ENCODE data around the gene FAM76A.
"Not testable (repeated sequence)": the region's sequence is repeated elsewhere in the genome, so short reads cannot be mapped to it uniquely, and the experiment has no call there.

The FAM76A gene

DNA sequence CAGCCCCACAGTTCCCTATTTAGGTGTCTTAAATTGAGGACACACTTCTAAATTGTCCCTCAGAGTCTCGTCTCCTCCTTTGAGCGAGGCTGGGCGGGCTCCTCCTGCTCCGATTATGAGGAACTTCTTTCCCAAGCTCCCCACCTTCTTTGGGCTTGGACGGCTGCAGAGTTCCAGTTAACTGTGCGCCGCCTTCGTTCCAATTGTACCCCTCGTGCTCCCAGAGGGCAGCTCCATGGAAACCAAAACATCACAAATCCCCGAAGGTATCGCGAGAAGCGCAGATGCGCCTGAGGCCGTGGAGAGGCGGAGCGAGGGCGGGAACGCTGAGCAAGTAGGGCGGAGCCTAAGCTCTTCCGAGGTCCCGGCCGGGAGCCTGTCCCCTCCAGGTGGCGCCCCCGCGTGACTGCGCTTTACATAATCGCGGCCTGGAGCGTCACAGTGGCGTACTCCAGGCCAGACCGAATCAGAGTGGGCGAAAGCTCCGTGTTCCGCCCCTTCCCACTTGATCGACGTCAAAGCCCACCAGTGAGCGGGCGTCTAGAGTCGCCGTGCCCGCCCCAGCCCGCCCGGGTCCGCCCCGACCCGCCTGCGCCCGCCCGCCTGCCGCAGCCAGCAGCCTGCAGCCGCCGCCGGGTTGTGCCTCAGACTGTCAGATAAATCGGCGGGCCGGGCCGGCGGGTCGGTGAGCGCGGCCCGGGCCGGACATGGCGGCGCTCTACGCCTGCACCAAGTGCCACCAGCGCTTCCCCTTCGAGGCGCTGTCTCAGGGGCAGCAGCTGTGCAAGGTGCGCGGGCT is at the start of gene FAM76A:
Gene FAM76A (plus strand): TSS at position 588 of the 799 bp plus-strand sequence. CDS start 120 bp downstream, at position 708.
- peak; percentile 96 for DNase-seq (ENCODE audit: low read depth)

DNA sequence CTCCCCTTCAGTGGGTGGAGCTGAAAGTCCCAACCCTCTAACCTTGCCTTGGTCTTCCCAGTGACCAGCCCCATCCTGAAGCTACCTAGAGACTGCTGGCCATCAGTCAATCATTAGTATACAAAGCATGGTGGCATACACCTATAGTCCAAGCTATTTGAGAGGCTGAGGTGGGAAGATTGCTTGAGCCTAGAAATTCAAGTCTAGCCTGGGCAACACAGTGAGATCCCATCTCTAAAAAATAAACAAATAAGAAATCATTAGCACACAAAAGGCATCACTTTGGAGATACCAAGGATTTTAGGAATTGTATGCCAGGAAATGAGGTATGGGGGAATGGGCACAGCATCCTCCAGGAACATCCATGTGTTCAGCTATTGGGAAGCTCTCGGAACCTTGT is 49.4 kb upstream of the FAM76A start:
- no peak for DNase-seq (ENCODE audit: low read depth)

DNA sequence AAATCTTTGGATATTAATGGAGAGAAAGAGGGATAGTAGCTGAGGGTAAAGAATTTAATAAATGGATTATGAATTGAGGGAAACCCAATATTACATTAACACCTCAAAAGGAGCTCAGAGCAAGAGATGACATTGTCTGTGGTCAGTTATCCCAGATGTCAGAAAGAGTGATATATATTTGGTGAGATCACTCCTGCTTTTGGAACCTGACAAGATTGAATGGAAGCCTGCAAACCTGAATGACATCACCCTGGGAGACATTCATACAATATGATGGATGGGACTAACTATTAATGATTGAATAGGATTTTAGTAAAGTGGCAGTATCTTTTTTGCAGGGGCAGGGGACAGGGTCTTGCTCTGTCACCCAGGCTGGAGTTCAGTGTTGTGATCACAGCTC is 47.0 kb upstream of the FAM76A start:
- no peak for DNase-seq (ENCODE audit: low read depth)

DNA sequence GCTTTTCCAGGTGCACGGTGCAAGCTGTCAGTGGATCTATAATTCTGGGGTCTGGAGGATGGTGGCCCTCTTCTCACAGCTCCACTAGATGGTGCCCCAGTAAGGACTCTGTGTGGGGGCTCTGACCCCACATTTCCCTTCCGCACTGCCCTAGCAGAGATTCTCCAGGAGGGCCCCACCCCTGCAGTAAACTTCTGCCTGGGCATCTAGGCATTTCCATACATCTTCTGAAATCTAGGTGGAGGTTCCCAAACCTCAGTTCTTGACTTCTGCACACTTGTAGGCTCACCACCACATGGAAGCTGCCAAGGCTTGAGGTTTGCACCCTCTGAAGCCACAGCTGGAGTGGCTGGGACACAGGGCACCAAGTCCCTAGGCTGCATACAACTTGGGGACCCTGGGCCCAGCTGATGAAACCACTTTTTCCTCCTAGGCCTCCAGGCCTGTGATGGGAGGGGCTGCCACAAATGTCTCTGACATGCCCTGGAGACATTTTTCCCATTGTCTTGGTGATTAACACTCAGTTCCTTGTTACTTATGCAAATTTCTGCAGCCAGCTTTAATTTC is 45.5 kb upstream of the FAM76A start:
- not testable (repeated sequence) for DNase-seq (ENCODE audit: low read depth)

DNA sequence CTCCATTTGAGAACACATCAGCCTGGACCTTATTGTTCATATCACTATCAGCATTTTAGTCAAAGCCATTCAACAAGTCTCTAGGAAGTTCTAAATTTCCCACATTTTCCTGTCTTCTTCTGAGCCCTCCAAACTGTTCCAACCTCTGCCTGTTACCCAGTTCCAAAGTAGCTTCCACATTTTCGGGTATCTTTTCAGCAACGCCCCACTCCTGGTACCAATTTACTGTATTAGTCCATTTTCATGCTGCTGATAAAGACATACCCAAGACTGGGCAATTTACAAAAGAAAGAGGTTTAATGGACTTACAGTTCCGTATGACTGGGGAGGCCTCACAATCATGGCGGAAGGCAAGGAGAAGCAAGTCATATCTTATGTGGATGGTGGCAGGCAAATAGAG is 44.2 kb upstream of the FAM76A start:
- not testable (repeated sequence) for DNase-seq (ENCODE audit: low read depth)

DNA sequence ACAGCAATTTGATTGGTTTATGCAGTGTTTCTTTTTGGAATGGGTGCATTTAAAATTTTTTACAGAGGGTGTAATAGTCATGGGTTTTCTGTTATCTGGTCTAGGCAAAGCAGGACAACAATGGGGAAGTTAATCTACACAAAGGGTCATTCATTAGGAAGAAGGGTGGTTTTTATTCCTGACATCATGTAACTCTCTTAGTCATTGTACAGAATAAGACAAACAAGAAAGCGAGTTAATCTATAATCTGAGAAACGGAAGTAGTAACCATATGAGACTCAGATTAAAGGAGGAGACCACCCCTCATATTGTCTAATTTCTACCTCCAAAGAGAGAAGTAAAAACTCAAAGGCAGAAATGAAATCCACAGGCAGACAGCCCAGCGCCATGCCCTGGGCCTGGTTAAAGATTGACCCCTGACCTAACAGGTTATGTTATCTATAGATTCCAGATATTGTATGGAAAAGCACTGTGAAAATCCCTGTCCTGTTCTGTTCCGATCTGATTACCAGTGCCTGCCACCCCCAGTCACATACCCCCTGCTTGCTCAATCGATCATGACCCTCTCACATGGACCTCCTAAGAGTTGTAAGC is 43.3 kb upstream of the FAM76A start:
- no peak for DNase-seq (ENCODE audit: low read depth)

DNA sequence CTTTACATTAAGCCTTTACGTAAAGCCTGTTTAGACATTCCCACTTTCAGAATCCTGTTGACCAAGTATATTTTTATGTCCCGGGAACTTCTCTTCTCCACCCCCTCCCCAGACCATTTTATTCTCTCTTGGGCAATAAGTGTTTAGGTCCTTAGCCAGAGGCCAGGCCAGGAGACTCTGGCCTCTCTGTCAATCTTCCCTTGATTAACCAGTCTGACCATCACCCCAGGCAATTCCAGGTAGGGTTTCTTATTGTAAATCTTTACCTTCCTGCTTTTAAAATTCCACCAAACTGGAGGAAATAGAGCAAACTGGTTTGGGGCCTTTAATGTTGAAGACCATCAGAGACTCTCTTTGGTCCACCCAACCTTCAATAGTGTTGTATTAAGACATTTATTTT is 41.6 kb upstream of the FAM76A start:
- no peak for DNase-seq (ENCODE audit: low read depth)

DNA sequence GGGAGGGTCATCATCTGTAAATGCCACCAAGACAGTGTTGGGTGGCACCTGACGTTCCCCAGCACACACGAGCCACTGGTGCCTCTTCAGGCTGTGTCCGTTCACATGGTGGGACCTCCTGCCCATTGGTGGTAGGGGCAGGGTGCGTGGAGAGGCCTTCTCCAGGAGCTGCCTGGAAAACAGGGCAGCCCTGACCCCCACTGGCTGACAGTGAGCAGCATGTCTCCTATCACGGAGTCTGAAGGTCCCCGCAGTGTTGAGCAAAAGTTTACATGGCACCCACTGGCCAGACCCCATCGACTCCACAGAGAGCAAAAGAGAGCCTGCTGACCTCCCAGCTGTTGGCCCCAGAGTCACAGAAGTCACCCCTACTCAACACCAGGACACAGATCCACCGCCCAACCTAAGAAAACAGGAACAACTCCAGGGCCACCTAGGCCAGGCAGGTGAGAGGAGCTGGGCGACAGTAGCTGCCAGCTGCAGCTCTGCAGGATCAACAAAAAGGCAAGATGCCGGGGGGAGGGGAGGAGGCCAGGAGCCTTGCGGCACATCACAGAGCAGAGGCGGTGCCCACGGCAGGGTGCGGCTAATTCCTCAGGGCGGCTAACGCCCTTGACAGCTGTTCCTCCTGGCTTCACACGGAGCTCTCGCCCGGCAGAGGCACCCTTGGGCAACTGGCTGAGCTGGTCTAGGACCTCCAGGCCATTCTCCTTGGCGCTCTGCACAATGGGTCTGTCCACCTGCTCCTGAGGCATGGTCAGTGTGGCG is 39.4 kb upstream of the FAM76A start:
- no peak for DNase-seq (ENCODE audit: low read depth)

DNA sequence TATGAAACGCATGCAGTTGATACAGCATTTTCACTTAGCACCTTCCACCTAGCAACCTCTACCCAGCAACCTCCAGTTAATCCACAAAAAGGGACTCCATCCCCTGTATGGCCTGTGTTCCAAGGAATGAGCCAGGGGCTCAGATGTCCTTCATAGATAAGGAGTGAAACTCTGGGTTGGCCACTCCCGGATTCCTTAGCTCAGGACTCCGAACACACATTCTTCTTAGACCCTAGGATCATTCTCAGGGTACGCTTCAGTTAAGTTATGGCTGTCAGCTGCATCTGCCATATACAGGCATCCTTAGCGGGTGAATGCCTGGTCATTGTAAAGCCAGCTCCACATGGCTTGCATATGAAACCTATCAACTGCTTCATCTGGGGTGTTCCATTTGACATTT is 37.9 kb upstream of the FAM76A start:
- no peak for DNase-seq (ENCODE audit: low read depth)

DNA sequence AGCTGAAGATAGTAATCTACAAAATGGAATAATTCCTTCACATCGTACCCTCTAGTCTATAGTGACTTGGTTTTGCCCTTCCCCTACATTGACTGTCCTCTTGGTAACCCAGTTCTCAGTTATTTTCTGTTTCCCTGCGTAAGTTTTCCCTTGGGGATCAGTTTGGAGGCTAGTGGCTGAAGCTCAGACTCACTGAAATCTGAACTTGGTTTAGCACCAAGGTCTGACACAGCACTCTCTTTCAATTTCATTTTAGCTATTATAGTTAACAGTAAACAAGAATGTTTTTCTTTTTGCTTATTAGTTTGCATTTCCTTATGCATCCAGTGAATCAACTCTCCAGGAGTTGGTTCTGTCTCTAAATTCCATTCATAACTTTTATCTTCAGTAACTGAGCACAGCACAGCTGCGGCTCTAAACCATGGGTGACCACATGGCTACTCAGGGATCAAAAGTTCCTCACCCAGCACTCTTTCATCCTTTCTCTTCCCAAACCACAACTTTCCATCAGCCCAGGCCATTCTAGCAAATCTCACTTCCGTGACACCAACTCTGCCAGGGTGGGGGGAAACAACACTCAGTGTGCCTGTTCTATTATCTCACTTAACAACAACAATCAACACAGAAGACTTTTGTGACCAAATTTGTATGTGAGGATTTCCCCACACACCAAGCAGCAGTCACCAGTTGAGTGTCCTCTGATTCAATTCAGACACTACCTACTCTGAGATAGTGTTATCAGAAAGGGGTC is 36.2 kb upstream of the FAM76A start:
- peak; percentile 60 for DNase-seq (ENCODE audit: low read depth)

DNA sequence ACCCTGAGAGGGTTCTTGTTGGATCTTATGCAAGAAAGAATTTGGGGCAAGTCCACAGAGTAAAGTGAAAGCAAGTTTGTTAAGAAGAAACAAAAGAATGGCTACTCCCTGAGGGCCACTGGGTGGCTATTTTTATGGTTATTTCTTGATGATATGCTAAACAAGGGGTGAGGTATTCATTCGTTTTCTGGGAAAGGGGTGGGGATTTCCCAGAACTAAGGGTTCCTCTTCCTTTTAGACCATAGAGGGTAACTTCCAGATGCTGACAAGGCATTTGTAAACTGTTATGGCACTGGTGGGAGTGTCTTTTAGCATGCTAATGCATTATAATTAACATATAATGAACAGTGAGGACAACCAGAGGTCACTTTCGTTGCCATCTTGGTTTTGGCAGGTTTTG is 35.6 kb upstream of the FAM76A start:
- no peak for DNase-seq (ENCODE audit: low read depth)

DNA sequence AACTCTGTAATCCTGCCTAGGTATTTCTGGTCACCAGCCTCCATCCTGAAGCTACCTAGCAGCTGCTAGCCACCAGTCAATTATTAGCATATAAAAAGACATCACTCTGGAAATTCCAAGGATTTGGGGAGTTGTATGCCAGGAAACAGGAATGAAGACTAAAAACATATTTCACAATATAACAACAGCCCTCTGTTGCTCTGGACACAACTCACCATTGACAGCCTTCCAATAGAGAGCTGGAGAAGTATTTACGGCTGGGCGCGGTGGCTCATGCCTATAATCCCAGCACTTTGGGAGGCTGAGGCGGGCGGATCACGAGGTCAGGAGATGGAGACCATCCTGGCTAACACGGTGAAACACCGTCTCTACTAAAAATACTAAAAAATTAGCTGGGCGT is 28.9 kb upstream of the FAM76A start:
- not testable (repeated sequence) for DNase-seq (ENCODE audit: low read depth)

DNA sequence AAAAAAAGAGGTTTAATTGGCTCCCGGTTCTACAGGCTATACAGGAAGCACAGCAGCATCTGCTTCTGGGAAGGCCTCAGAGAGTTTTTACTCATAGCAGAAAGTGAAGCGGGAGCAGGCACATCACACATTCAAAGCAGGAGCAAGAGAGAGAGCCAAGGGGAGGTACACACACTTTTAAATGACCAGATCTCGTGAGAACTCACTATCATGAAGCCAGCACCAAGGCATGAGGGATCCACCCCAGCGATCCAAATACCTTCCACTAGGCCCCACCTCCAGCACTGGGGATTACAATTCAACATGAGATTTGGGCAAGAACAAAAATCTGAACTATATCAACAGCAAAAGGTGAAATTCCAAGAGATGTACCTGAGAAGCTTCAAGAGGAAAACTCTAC is 20.8 kb upstream of the FAM76A start:
- no peak for DNase-seq (ENCODE audit: low read depth)

DNA sequence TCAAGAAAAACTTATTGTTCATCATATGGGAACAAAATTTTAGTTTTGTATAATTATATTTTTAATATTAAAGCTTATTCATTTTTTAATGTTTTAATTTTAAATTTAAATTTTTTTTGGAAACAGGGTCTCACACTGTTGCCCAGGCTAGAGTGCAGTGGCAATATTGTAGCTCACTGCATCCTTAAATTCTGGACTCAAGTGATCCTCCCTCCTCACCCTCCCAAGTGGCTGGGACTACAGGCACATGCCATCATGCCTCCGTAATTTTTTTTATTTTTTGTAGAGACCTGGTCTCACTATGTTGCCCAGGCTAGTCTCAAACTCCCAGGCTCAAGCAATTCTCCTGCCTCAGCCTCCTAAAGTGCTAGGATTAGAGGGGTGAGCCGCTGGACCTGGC is 20.2 kb upstream of the FAM76A start:
- no peak for DNase-seq (ENCODE audit: low read depth)

DNA sequence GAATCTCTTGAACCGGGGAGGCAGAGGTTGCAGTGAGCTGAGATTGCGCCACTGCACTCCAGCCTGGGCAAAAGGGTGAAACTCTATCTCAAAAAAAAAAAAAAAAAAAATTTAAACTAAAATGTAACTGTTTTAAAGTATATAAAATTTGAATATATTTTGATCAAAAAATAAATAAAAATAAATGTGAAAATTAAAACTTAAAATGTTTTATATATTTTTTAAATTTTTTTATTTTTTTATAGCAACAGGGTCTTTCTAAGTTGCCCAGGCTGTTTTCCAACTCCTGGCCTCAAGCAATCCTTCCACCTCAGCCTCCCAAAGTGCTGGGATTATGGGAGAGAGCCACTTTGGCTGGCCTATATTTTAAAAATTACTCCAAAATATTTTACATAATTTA is 15.2 kb upstream of the FAM76A start:
- no peak for DNase-seq (ENCODE audit: low read depth)

DNA sequence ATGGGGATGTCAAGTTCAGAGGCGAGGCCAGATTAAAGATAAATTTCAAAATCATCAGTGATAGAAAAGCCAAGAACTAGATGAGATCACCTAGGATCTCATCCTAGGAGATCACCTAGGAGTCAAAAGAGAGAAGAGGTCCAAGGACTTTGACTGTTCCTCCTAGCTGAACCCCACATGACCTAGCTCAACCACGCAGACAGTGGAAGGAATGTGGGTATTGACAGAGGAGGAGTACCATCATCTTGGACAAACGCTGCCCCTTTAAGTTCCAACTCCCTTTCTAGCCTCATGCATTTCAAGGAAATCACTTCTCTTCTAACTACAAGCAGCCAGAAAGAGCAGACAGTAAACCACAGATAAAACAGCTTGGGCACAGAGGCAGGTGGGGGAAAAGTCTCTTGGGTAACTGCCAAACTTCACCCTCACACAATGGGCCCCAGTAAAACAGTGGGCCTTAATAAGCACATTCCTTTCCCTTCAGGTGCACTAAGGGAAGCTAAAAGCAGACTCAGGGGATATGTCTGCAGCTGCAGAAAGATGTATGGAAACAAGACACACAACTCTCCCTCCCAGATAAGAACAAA is 12.5 kb upstream of the FAM76A start:
- no peak for DNase-seq (ENCODE audit: low read depth)

DNA sequence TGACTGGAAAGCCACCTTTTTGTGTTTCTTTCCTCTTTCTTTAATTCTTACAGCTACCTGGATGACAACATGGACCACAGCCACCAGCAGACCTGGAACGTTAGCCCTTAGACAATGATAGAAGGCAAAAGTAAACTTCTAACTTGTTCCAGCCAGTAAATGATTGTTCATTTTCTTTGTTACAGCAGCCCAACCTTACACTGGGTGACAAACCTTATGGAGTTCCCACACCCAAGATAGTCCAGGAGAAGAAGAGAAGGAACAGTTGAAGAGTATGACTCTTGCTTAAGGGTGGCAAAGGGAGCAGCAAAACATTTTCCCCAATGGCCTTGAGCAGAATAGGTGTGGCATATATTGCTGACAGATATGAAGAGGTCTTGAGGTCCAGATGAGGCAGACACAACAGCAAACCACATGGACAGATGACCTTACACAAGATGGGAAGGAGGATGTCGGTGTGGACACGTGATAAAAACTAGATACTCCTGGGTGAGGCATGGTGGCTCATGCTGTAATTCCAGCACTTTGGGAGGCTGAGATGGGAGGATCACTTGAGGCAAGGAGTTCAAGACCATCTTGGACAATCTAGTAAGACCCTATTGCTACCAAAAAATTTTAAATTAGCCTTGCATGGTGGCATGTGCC is 11.8 kb upstream of the FAM76A start:
- DNase-seq (ENCODE audit: low read depth): no peak

DNA sequence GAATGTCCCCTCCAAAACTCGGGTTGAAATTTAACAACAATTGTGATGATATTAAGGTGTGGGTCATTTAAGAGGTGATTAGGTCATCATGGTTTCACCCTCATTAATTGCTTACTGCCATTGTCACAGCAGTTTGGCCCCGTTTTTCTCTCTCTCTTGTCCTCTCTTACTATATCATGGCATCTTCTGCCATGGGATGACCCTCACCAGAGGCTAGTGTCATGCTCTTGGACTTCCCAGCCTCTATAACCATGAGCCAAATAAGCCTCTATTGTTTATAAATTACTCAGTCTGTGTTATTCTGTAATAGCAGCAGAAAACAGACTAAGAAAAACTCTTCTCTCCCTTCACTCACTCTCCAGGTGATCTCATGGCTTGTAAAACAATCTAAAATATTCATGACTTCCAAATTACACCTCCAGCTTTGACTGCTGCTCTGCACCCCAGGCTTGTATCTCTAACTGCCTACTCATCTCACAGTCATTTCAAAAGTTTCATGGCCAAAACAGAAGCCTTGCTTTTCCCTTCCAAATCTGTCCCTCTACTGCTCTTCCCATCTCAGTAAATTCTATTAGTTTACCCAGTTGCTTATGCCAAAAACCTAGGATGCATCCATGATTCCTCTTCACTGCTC is 9.4 kb upstream of the FAM76A start:
- no peak for DNase-seq (ENCODE audit: low read depth)

DNA sequence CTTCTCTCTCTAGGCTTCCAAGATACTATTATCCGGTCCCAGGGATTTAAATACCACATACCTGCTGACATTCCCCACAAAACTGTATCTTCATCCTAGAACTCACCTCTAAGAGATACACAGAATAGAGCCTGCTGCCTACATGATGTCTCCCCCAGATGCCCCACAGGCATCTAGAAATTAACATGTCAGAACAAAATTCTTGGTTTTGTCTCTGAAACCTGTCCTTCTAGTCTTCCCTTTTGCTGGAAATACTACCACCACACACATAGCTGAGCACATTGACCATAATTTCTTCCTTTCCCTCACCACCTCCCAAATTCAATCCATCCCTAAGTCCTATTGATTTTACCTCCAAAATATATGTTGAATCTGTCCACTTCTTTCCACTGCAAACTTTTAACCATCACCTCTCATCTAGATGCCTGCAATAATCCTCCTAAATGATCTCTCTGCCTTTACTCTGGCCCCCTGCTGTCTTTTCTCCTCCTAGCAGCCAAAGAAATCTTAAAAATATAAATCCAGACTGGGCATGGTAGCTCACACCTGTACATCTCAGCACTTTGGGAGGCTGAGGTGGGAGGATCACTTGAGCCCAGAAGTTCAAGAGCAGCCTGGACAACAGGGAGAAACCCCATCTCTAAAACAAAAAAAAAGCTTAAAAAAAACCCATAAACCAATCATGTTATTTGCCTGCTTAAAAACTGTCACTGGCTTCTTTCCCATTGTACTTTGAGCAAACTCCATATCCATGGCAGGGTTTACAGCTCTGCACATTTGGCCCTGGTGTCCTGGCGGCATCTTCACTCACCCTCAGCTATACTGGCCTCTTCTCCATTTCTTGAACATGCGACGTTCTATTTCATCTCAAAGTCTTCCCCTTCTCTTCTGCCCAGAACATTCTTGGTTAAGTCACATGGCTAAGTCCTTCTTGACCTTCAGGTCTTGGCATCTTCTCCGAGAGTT is 6.2 kb upstream of the FAM76A start:
- no peak for DNase-seq (ENCODE audit: low read depth)

All from non-pigmented ciliary epithelial cell (primary cell).